Mucosa of descending colon (tissue), 3 donors: Measurements from ENCODE around the gene P3H1. TPM values are rescaled to one million over a fixed set of nuclear protein-coding genes. Genes with fewer than 3 reads are reported as not detected.

ENCODE experiments used
- ATAC-seq: fragments of 200-7000 bp; cut with Tn5 transposase; one replicate; pipeline ENCODE4 v1.9.1; 2020; ENCODE audit warnings: mild to moderate bottlenecking, moderate library complexity
- DNase-seq, 3 donors: peaks; one replicate each; pipeline ENCODE4 v3.0.0-alpha.2; 2020
- H3K36me3 ChIP-seq: fragments of 200-600 bp; one replicate; pipeline ENCODE4 v1.8.0; 2021; ENCODE audit warnings: low read depth, mild to moderate bottlenecking
- H3K4me1 ChIP-seq: fragments of 200-600 bp; one replicate; pipeline ENCODE4 v1.8.0; 2021; ENCODE audit warnings: low read depth, mild to moderate bottlenecking
- H3K4me3 ChIP-seq: fragments of 200-600 bp; one replicate; pipeline ENCODE4 v1.8.0; 2021; ENCODE audit warnings: mild to moderate bottlenecking
- H3K9me3 ChIP-seq: fragments of 200-600 bp; one replicate; pipeline ENCODE4 v1.8.0; 2021; ENCODE audit warnings: mild to moderate bottlenecking
- CTCF ChIP-seq: fragments of 200-600 bp; IDR thresholded peaks from one replicate; pipeline ENCODE4 v1.8.0; 2022; ENCODE audit warnings: antibody characterized with exemption, mild to moderate bottlenecking
- intact Hi-C, 2 donors: fragments of 100-400 bp; cut with DNase I in 1 of 2; cut with micrococcal nuclease in 1 of 2; formaldehyde crosslinking; loops; one replicate each; pipeline versions ENCODE4 v1.11.0 to v1.11.1; 2022; cut with DNase I, micrococcal nuclease
- total RNA-seq, 3 donors: library from RNA; stranded (reverse); fragmentation: NEBNext Ultra II Directional in 2 of 3; extraction: Animal tissue kit (Norgen Biotek cat#: 25700) in 2 of 3; gene quantifications; one replicate each; pipeline versions ENCODE4 v1.2.1 to v1.2.4, GENCODE V29; 2021 to 2023
- donor health status: DM: no; HTN: no; CAD: no; lungs with moderate emphysema.
- donor health status: DM: no; HTN: no; CAD: no.
- donor health status: DM: no; HTN: yes; CAD: no.

P3H1 gene
- total RNA-seq, 3 donors from 2014 or later: 8.0 to 20.0 (median 14.5) TPM

GRCh38 chr1:42703888-42704464 is 62.9 kb downstream of the P3H1 start:
- ATAC-seq (peak; percentile 10), DNase-seq (no peak)
- no peaks in the 10 kb centered on the region for H3K9me3 ChIP-seq
- intact Hi-C loops: no loop called here
- H3K36me3 ChIP-seq: peaks cover 7% of the 10 kb centered on the region
- H3K4me1 ChIP-seq: peaks cover 4% of the 10 kb centered on the region
- no peak for TF ChIP-seq CTCF
- no peak overlapping the region for H3K4me3 ChIP-seq

GRCh38 chr1:42700006-42700405 is 66.8 kb downstream of the P3H1 start:
- intact Hi-C loops: no loop called here
- Histone ChIP-seq H3K4me1 (no peaks in the 10 kb centered on the region), H3K9me3 (no peaks in the 10 kb centered on the region), H3K36me3 (peaks cover 7% of the 10 kb centered on the region), H3K4me3 (no peak overlapping the region)
- TF ChIP-seq CTCF: no peak
- no peak for DNase-seq
- ATAC-seq: no peak

- ATAC-seq (no peak), DNase-seq (no peak)
- intact Hi-C loops: no loop called here
- no peaks in the 10 kb centered on the region for H3K9me3 ChIP-seq
- peaks cover 7% of the 10 kb centered on the region for H3K36me3 ChIP-seq
- H3K4me1 ChIP-seq: peaks cover 8% of the 10 kb centered on the region
- H3K4me3 ChIP-seq: no peak overlapping the region
- no peak for TF ChIP-seq CTCF
These were observed 68.6 kb downstream of the P3H1 start for GRCh38 chr1:42698081-42698813.

Other genes starting within 250 kb of the P3H1 start
- 10 to 100 TPM; 20.1 to 47.7 (median 23.3) TPM for gene PPIH, start 108.6 kb downstream of the P3H1 start, total RNA-seq
- gene YBX1, start 84.6 kb downstream of the P3H1 start, total RNA-seq: 100 to 1,000 TPM; 377 to 521 (median 511) TPM
- under 1 TPM in 1 of 3 donors, not detected in 2; 0.09 TPM for gene CLDN19, start 26.8 kb downstream of the P3H1 start, total RNA-seq
- 1 to 10 TPM; 4.4 to 9.8 (median 7.1) TPM for gene C1orf50, start 221 bp upstream of the P3H1 start, total RNA-seq
- gene TMEM269, start 18.0 kb upstream of the P3H1 start, total RNA-seq: not detected
- 10 to 100 TPM; 15.3 to 17.9 (median 16.7) TPM for gene ERMAP, start 50.1 kb upstream of the P3H1 start, total RNA-seq
- 10 to 100 TPM; 14.9 to 20.3 (median 15.4) TPM for gene SVBP, start 50.4 kb upstream of the P3H1 start, total RNA-seq
- 10 to 100 TPM in 1 of 3 donors, 1 to 10 TPM in 2; 5.9 to 10.8 (median 5.9) TPM for gene ZNF691, start 79.6 kb upstream of the P3H1 start, total RNA-seq
- gene SLC2A1, start 191.8 kb upstream of the P3H1 start, total RNA-seq: 10 to 100 TPM; 36.0 to 81.2 (median 74.3) TPM